Common myeloid progenitor, CD34-positive (primary cell): ENCODE measurements around the gene IDH2.

Source experiments
- CTCF ChIA-PET: fragments of 350-600 bp; sonication (Branson Sonifier 250); formaldehyde crosslinking; loops from one replicate; lab custom pipeline; 2021; ENCODE audit warnings: antibody characterized with exemption; lab: Charles Lee
- POLR2A ChIA-PET: fragments of 350-600 bp; sonication (Branson Sonifier 250); formaldehyde crosslinking; loops from one replicate; lab custom pipeline; 2021; ENCODE audit warnings: antibody characterized with exemption; lab: Charles Lee
- DNase-seq, 3 donors: peaks; one replicate each; pipeline versions ENCODE4 v3.0.0 to v3.0.0-alpha.2; 2013
- H3K27ac ChIP-seq, 2 experiments: 1 replicate in 1 of 2; 2 replicates in 1 of 2; pipeline ENCODE4 v1.7.0; 2013; ENCODE audit warnings: inconsistent platforms in 2 of 2, low read length in 2 of 2, mild to moderate bottlenecking in 2 of 2, low read depth in 1 of 2, moderate library complexity in 1 of 2; ENCODE audit not compliant: severe bottlenecking in 2 of 2, insufficient read depth in 1 of 2, poor library complexity in 1 of 2
- H3K27me3 ChIP-seq, 5 experiments: replicated peaks in 2 of 5; 1 replicate in 3 of 5; 2 replicates in 2 of 5; pipeline versions ENCODE4 v1.6.1 to v1.7.0; 2013; ENCODE audit warnings: low read length in 4 of 5, mild to moderate bottlenecking in 2 of 5, moderate library complexity in 2 of 5, inconsistent platforms in 1 of 5; ENCODE audit not compliant: insufficient read depth in 5 of 5, control insufficient read depth in 4 of 5
- H3K36me3 ChIP-seq, 4 experiments: 1 replicate in 2 of 4; 2 replicates in 2 of 4; pipeline versions ENCODE4 v1.6.1 to v1.7.0; 2013; ENCODE audit warnings: low read length in 3 of 4, control low read depth in 1 of 4, mild to moderate bottlenecking in 1 of 4; ENCODE audit not compliant: control insufficient read depth in 4 of 4, insufficient read depth in 4 of 4
- H3K4me1 ChIP-seq, 4 experiments: 1 replicate in 3 of 4; 2 replicates in 1 of 4; pipeline versions ENCODE4 v1.6.1 to v1.7.1; 2013; ENCODE audit warnings: low read length in 3 of 4, mild to moderate bottlenecking in 3 of 4, control low read depth in 1 of 4, inconsistent platforms in 1 of 4, moderate library complexity in 1 of 4; ENCODE audit not compliant: control insufficient read depth in 4 of 4, insufficient read depth in 4 of 4; ENCODE audit errors: control extremely low read depth in 1 of 4
- H3K4me3 ChIP-seq, 7 experiments: 1 replicate in 4 of 7; 2 replicates in 3 of 7; pipeline versions ENCODE4 v1.5.1 to v1.7.0; 2013; ENCODE audit warnings: mild to moderate bottlenecking in 7 of 7, low read length in 6 of 7, moderate library complexity in 6 of 7, inconsistent platforms in 2 of 7, low read depth in 2 of 7, control low read depth in 1 of 7; ENCODE audit not compliant: insufficient read depth in 4 of 7, control insufficient read depth in 1 of 7; ENCODE audit errors: extremely low read depth in 1 of 7
- H3K9me3 ChIP-seq, 5 experiments: 1 replicate in 4 of 5; 2 replicates in 1 of 5; pipeline versions ENCODE4 v1.6.1 to v1.7.1; 2013; ENCODE audit warnings: low read length in 4 of 5, mild to moderate bottlenecking in 2 of 5, inconsistent platforms in 1 of 5, low read depth in 1 of 5, moderate library complexity in 1 of 5; ENCODE audit not compliant: control insufficient read depth in 4 of 5, insufficient read depth in 2 of 5; ENCODE audit errors: control extremely low read depth in 1 of 5
- WGBS: methylation state at CpG from one replicate; pipeline ENCODE4 v1.1.5; 2013; ENCODE audit not compliant: insufficient coverage; 5-methylcytosine and 5-hydroxymethylcytosine counted together

Gene IDH2

GRCh38 chr15:90131848-90132247 lies 29.6 kb upstream of the IDH2 start:
- Histone ChIP-seq H3K27ac (no peak overlapping the region), H3K4me3 (no peak overlapping the region), H3K4me1 (no peaks in the 10 kb centered on the region), H3K36me3 (no peaks in the 10 kb centered on the region), H3K9me3 (no peaks in the 10 kb centered on the region), H3K27me3 (peaks cover 0 to 3% (median 2%) of the 10 kb centered on the region in 5 experiments)
- ChIA-PET POLR2A (no interaction called here), CTCF (no interaction called here)
- WGBS: 100% methylated on average over 1 of the region's 2 CpGs
- no peak for DNase-seq

DNA sequence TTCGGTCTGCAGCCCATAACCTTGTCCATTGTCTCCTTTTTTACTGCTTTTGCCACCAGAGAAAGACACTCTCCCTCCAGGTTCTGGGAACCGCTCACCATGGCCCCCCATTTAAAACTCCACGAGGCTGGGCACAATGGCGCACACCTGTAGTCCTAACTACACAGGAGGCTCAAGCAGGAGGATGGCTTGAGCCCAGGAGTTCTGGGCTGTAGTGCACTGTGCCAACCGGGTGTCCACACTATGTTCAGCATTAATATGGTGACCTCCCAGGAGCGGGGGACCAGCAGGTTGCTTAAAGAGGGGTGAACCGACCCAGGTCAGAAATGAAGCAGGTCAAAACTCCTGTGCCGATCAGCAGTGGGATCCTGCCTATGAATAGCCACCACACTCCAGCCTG lies 28.0 kb upstream of the IDH2 start:
- ChIA-PET CTCF (no interaction called here), POLR2A (no interaction called here)
- H3K9me3 ChIP-seq: no peaks in the 10 kb centered on the region
- no peaks in the 10 kb centered on the region for H3K36me3 ChIP-seq
- H3K27me3 ChIP-seq: peaks cover 0 to 7% (median 2%) of the 10 kb centered on the region in 5 experiments
- WGBS: 95% methylated on average over 6 of the region's 8 CpGs
- DNase-seq: no peak
- H3K27ac ChIP-seq: no peak overlapping the region
- no peak overlapping the region for H3K4me3 ChIP-seq
- no peaks in the 10 kb centered on the region for H3K4me1 ChIP-seq

- ChIA-PET POLR2A (interaction anchor here (0.6 kb wide), 1 partner anchor 158 kb away, joined by 4 read pairs; no protein-coding TSS in a partner anchor), CTCF (no interaction called here)
- no peak for DNase-seq
- H3K4me1 ChIP-seq: no peaks in the 10 kb centered on the region
- no peak overlapping the region for H3K27ac ChIP-seq
- WGBS: 61% methylated on average over 8 of the region's 10 CpGs
- no peaks in the 10 kb centered on the region for H3K36me3 ChIP-seq
- H3K9me3 ChIP-seq: no peaks in the 10 kb centered on the region
- peaks cover 0 to 7% (median 0%) of the 10 kb centered on the region in 5 experiments for H3K27me3 ChIP-seq
- no peak overlapping the region for H3K4me3 ChIP-seq
Measured at GRCh38 chr15:90126596-90127435, 24.5 kb upstream of the IDH2 start.

- no peaks in the 10 kb centered on the region for H3K9me3 ChIP-seq
- no peaks in the 10 kb centered on the region for H3K4me1 ChIP-seq
- WGBS: 91% methylated on average over 4 of the region's 6 CpGs
- H3K36me3 ChIP-seq: no peaks in the 10 kb centered on the region
- no peak overlapping the region for H3K27ac ChIP-seq
- H3K4me3 ChIP-seq: no peak overlapping the region
- no peak for DNase-seq
- ChIA-PET CTCF (interaction anchor here (1.6 kb wide), 1 partner anchor 9 kb away, joined by 4 read pairs; no protein-coding TSS in a partner anchor), POLR2A (no interaction called here)
- peaks cover 0 to 7% (median 0%) of the 10 kb centered on the region in 5 experiments for H3K27me3 ChIP-seq
Measured at GRCh38 chr15:90126022-90126421, 23.8 kb upstream of the IDH2 start.

DNA sequence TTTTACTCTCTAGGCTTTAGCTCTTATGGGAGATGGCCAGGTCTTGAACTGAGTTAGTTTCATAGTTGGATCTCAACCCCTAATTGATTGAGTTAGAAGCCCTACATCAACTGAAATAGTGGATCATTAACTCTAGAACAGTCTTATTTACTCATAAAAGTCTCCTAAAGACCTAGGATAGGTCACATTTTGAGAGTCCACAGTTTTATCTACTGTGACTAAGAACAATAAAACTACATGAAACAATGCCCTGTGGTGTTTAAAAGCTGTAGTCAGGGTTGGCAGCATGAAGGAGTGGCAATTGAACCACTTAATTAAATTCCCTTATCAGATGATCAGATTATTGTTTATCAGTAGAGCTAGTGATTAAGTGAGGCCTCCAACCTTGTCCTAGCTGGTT lies 22.2 kb upstream of the IDH2 start:
- DNase-seq: no peak
- H3K9me3 ChIP-seq: no peaks in the 10 kb centered on the region
- H3K27ac ChIP-seq: no peak overlapping the region
- H3K4me3 ChIP-seq: no peak overlapping the region
- H3K4me1 ChIP-seq: no peaks in the 10 kb centered on the region
- peaks cover 0 to 7% (median 0%) of the 10 kb centered on the region in 5 experiments for H3K27me3 ChIP-seq
- CTCF ChIA-PET: interaction anchor here (1.6 kb wide), 1 partner anchor 10 kb away, joined by 4 read pairs; no protein-coding TSS in a partner anchor
- POLR2A ChIA-PET: no interaction called here
- H3K36me3 ChIP-seq: no peaks in the 10 kb centered on the region

DNA sequence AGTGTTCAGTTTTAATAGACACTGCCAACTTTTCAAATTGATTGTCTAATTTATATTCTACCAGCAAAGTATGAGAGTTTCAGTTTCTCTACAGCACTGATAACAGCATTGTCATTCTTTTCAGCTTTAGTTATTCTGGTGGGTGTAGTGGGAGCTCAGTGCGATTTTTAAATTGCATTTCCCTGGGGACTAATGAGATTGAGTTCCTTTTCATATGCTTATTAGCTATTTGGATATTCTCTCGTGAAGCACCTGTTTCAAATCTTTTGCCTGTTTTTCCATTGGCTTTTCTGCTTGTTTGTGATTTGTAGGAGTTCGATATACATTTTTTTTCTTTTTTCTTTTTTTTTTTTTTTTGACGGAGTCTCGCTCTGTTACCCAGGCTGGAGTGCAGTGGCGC lies 18.8 kb upstream of the IDH2 start:
- WGBS: 100% methylated on average over 4 of the region's 6 CpGs
- H3K27ac ChIP-seq: no peak overlapping the region
- no peaks in the 10 kb centered on the region for H3K4me1 ChIP-seq
- H3K9me3 ChIP-seq: no peaks in the 10 kb centered on the region
- ChIA-PET POLR2A (no interaction called here), CTCF (no interaction called here)
- H3K36me3 ChIP-seq: no peaks in the 10 kb centered on the region
- H3K4me3 ChIP-seq: no peak overlapping the region
- no peak for DNase-seq
- H3K27me3 ChIP-seq: no peaks in the 10 kb centered on the region

GRCh38 chr15:90119367-90119766 lies 17.1 kb upstream of the IDH2 start:
- Histone ChIP-seq H3K4me3 (no peak overlapping the region), H3K36me3 (no peaks in the 10 kb centered on the region), H3K27me3 (no peaks in the 10 kb centered on the region), H3K4me1 (no peaks in the 10 kb centered on the region), H3K9me3 (peaks cover 1 to 10% (median 9%) of the 10 kb centered on the region in 5 experiments), H3K27ac (no peak overlapping the region)
- ChIA-PET CTCF (interaction anchor here (1.4 kb wide), 1 partner anchor 15 kb away, joined by 3 read pairs; no protein-coding TSS in a partner anchor), POLR2A (no interaction called here)
- no peak for DNase-seq
